ENCODE measurements around the gene ZFYVE21.

- TF ChIP-seq, protein P1, sequence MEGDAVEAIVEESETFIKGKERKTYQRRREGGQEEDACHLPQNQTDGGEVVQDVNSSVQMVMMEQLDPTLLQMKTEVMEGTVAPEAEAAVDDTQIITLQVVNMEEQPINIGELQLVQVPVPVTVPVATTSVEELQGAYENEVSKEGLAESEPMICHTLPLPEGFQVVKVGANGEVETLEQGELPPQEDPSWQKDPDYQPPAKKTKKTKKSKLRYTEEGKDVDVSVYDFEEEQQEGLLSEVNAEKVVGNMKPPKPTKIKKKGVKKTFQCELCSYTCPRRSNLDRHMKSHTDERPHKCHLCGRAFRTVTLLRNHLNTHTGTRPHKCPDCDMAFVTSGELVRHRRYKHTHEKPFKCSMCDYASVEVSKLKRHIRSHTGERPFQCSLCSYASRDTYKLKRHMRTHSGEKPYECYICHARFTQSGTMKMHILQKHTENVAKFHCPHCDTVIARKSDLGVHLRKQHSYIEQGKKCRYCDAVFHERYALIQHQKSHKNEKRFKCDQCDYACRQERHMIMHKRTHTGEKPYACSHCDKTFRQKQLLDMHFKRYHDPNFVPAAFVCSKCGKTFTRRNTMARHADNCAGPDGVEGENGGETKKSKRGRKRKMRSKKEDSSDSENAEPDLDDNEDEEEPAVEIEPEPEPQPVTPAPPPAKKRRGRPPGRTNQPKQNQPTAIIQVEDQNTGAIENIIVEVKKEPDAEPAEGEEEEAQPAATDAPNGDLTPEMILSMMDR (conservative IDR thresholded peaks at IDR 0.05; ENCODE audit: low read length): no peak
- no peak for TF ChIP-seq EZH2phosphoT487 (IDR thresholded peaks at IDR 0.05; ENCODE audit: borderline replicate concordance, low read depth, low read length)
Measured at GRCh38 chr14:103782376-103782775, 66.8 kb downstream of the ZFYVE21 start.
